NCI-H446 treated with DMSO at 0.1 percent for 48 hours (cell line): ENCODE results near the gene MASP2.
A peak's percentile ranks its signal among the peaks of the same experiment; 100 is the strongest.
"Not testable (repeated sequence)": the region's sequence is repeated elsewhere in the genome, so short reads cannot be mapped to it uniquely, and the experiment has no call there.

ENCODE experiments used
- DNase-seq: peaks from one replicate; lab custom pipeline; 2025; lab: John Stamatoyannopoulos, UW

Gene MASP2

DNA sequence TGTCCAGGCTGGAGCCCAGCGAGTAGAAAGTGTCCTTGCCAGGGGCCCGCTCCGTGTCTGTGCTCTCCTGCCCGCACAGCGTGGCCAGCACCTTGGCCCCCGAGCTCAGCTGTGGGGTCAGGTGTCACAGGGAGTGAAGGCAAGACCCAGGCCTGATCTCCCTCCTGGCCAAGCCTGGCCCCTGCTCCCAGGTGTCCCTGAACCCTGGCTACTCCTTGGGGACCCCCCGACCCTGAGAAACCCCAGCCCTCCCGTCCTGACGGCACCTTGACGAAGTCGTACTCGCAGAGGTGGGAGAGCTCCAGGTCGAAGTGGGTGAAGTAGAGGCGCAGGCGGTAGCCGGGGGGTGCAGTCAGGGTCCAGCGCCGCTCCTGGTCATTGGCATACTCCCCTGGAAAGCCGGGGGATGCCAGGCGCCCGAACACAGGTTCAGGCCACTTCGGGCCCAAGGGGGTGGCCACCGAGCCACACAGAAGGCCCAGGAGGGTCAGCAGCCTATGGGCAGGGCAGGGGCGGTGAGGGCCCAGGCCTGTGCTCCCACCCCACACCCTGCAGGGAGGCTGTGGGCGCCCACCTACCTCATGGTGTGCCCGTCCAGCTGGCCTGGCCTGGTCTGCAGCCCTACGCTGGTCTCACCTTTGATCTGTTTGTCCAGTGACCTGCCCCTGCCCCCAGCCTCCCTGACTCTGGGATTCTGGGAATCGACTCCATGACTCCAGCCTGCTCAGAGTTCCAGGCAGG lies at the start of gene MASP2:
Gene MASP2, minus strand, starts transcription at position 615 of the 741 bp plus-strand sequence. Its CDS starts 32 bp downstream, at position 583.
- DNase-seq = no peak

DNA sequence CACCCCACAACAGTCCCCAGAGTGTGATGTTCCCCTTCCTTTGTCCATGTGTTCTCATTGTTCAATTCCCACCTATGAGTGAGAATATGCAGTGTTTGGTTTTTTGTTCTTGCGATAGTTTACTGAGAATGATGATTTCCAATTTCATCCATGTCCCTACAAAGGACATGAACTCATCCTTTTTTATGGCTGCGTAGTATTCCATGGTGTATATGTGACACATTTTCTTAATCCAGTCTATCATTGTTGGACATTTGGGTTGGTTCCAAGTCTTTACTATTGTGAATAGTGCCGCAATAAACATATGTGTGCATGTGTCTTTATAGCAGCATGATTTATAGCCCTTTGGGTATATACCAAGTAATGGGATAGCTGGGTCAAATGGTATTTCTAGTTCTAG lies 36.7 kb upstream of the MASP2 start:
- DNase-seq = not testable (repeated sequence)

DNA sequence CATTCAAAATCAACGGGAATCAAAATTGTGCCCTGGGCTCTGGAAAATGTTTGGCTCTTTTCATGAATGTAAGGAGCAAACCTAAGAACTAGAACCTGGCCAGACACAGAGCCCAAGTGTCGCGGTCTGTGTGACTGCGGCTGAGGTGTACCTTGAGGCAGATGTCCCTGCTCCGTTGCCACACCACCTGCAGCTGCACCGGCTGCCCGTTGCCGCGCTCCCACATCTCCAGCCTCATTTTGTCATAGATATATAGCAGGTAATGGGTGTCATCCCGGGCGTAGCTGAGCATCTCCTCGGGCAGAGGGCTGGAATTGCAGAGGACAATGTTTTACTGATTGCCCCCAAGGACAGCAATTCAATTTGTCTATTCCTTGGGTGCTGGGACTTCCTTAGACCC lies 33.9 kb upstream of the MASP2 start:
- DNase-seq = no peak

DNA sequence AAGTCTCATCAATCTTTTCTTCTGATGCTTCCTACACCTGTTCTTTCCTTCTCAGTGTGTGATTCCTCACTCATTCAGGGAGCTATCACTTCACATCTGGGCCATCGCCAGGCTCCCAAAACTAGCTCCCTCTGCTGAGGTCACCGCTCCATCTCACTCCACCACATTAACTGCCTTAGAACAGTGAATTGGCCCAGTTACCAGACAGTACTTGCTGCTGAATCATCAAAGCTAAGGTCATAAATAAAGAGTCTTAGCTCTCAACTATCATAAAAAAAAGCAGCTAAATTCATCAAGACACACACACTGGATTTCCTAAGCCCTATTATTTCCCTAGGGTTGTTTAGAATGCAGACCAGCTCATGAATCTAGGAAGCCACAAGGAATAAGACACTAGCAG lies 31.6 kb upstream of the MASP2 start:
- no peak for DNase-seq

DNA sequence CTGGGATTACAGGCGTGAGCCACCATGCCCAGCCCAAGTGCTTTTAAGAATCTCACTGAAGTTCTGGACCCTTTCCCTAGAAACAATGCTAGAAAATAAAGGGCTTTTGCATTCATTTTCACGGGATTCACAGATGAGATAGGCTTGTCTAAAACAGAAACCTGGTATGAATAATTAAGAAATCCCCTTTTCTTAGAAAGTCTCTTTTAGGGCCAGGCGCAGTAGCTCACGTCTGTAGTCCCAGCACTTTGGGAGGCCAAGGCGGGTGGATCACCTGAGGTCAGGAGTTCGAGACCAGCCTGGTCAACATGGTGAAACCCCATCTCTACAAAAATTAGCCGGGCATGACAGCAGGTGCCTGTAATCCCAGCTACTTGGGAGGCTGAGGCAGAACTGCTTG lies 26.4 kb upstream of the MASP2 start:
- DNase-seq = not testable (repeated sequence)

DNA sequence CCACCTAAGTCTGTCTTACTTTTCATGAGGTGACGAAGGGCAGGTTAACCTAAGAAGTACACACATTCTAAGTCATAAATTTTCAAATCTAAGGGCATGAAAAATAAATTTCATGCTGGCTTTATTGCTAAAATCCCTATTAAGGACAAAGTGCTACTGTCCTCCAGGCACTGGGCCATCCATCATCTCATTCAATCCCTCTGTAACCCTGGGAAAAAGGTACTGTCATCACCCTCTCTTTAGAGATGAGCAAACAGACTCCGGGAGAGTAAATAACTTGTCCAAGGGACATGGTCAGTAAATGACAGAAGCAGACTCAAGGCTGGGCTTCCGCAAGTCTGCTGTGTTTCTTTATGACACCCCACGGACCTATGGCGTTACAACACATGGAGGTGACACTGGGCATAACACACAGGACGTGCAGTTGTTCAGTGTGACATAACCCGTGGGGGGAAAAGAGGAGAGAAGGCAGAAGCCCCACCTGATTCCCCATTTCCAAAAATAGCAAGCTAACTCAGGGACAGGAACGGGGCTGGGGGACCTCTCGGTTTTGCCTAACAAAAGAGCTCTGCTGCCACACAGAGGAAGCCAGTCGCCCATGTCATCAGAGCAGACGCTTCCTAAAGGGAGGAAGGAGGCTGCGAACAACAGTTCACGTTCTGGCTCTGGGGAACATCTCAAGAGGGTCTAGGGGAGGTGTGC lies 25.3 kb upstream of the MASP2 start:
- DNase-seq = no peak

DNA sequence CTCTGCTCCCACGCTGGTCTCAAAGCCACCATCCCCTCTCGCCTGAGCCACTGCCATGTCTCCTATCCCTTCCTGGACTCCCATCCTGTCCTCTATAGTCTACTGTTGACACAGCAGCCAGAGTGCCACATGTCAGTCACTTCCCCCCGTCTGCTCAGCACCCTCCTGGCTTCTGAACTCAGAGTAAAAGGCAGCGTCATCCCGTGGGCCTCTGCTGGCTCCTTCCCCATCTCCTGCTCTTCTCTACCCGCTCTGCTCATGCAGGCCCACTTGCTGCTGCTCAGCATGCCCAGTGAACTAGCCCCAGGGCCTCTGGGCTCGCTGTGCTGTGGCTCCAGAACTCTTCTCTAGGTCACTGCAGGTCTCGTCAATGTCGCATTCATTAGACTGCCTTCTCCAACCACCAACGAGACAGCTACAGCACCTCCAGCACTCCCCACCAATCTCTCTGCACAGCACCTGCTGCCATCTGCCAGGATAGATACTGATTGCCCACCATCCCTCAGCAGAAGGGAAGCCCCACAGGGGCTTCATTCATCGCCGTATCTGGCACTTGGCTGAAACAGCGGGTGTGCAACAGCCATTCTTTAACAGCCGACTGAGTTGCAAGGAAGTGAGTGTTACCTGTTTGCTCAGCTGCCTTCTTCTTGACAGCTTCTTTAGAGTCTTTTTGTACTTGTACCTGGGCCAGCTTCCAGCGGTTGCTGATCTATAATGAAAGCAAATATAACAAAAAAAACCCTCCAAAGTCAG lies 24.6 kb upstream of the MASP2 start:
- no peak for DNase-seq

DNA sequence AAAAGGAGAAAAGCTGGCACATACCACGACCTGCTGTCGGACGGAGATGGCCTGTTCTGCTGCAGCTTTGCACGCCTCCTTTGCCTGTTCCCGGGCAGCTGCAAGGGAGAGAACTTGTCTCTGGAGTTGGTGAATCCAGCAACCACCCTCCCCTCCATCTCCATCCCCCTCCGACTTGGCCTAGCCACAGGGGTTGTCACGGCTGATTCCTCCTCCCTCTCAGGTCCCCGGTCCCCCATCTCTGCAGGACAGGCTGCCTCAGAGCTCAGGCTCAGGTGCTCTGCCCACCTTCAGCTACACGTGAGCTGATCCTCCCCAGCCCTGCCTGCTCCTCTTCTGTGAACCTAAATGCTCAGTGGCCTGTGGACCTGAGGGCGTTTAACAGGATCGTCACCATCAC lies 23.8 kb upstream of the MASP2 start:
- no peak for DNase-seq

DNA sequence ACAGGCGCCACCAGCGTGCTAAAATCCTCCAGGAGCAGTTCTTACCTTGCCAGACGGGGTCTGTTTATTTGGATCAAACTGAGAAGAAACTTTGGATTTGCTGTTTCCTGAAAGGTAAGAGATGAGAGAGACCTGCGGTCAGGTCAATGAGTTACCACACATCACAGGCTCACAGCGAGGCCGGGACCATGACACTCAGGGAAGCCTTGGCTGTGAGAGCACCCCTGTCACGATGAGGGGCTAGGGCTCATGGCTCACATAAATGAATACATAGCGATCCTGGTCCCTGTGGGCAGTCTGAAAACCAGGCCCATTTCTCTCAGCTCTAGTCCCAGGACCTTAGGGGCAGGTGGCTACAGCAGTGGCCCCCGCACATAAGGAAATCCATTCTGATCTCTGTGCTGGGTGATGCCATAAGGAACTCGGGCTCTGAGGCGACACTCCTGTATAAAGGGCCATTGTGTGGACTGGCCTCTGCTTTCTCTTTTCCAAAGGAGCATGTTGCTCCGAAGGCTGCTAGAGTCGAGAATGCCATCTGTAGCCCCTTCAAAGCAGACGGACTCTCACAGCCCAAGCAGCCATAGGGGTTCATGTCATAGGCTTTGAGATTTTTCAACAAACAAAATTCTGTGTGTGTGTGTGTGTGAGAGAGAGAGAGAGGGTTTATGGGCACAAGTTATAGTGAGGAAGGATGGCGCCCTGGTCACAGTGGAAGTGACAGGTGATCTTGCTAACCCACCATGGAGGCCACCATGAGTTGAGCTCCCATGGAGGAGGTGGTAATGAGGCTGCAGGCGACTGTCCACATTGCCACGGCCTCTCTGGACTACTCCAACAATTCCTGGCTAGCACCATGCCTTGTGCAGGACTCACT lies 21.8 kb upstream of the MASP2 start:
- no peak for DNase-seq

DNA sequence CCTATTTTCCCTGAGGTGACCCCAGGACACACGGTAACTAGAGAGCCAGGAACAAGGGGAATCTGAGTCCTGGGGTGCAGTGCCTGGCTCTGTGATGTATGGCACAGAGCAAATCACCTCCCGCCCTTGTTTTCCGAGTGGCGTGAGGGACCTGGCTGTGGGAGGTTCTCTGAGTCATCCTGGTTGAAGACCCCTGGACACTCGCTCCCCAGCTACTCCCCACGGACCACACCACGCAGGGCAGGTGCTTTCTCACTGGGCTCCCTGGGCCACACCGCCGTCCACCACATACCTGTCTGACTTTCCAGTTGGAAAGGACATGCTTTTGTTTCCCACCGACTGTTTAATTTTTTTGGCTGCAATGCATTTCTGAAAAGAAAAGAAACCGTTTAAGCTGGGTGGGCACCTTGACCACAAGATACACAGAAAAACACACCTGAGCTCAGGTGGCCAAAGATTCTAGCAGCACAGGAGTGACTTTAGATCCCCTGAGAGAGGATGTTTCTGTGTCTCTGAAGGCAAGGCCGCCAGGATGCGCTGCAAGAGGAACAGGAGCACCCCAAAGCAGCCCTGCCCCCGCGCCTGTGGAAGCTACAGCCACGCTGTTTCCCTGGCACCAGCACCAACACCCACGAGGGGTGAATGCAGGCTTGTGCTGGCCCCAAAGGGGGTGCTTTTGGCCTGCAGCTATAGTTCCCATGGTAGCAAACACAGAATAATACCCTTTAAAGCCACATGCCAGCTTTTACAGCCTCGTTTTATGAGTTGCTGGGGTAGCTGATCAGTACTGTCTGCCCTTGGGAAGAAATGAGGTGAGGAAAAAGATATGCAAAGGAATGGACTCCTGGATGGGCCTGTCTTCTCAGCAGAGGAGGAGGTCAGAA lies 20.9 kb upstream of the MASP2 start:
- DNase-seq = no peak

DNA sequence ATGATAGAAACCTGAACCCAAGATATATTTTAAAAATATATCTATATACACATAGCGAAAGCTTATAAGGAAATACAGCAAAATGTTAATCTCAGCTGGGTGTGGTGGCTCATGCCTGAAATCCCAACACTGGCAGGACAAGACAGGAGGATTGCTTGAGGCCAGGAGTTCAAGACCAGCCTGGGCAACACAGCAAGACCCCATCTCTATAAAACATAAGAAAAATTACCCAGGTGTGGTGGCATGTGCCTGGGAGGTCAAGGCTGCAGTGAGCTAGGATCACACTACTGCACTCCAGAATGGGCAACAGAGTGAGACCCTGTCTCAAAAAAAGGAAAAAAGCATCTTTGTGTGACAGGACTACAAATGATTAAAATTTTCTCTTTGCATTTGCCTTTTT lies 18.8 kb upstream of the MASP2 start:
- no peak for DNase-seq

DNA sequence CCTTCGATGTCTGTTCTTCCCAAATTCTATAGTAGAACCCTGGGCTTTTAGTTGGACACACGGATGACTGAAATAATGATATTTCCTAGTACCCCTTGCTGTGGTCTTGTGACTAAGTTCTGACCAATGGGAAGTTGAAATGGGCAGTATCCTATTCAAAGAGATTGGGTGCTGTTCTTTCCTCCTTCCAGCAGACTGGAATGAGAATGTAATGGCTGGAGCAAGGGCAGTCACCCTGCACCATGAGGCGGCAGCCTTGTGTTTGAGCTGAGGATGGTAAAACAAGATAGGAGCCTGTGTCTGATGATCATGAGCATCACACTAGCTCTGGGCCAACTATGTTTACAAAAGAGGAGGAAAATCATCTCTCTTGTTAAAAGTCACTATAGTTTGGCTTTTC lies 17.9 kb upstream of the MASP2 start:
- no peak for DNase-seq

DNA sequence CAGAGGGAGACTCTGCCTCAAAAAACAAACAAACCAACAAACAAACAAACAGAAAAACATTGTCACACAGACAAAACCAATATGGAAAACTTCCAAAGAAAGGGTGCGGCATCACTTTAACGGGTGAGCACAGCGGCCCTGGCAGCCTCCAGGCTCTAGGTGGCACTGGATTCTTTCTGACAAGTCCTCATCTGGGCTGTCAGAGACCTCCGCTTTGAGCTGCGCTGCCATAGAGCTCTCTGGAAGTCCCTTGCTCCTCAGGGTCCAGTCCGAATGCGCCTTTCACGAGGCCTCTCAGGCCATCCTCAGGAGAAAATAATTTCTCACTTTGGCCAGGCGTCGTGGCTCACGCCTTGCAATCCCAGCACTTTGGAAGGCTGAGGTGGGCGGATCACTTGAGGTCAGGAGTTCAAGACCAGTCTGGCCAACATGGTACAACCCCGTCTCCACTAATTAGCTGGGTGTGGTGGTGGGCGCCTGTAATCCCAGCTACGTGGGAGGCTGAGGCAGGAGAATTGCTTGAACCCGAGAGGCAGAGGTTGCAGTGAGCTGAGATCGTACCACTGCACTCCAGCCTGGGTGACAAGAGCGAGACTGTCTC lies 17.0 kb upstream of the MASP2 start:
- not testable (repeated sequence) for DNase-seq

DNA sequence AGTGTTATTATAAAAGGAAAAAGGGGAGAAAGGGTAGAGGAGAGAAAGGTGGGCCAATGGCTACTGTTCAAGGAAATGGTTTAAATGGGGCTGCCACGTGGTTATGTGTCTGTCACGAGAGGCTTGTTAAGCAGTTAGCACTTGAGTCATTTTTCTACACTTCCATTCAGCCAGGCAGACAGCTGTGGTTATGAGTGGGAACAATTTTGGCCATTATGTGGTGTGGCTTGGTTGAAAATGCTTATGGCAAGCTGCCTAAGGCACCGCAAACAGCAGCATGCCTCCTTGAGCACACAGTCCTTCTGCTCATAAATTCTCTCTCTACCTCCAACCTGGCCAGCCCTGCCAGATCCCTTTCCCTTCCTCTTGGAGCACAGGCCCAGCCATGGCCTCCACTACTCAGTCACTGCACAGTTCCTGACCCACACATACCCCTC lies 15.9 kb upstream of the MASP2 start:
- peak; percentile 11 for DNase-seq

DNA sequence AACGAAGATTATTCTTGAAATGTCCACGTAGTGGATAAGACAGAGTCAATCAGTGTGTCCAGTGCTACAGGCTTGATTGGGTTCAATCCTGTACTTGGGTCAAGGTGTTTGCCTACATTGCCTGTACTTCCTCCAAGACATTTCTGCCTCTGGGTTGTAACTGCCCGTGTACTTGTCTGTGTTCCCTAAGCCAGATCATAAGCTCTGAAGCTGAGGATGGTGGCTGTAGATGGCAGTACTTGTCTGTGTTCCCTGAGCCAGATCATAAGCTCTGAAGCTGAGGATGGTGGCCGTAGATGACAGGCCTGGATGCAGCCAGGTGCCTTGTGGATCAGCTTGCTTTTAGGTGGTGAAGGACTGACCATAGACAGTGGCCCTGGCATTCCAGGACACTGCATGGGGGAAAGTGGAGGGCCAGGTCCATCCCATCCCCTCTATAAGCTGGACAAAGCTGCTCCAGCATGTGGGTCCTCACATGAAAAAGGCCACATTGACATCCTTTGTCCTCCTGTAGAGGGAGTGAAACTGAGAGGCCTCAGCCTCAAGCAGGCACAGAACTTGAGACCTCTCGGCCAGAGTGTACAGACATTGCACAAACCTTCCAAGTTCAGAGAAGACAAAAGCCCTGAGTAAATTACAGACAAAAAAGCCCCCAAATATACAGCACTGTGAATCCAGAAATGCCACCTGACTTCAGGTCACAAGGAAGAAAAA lies 14.8 kb upstream of the MASP2 start:
- DNase-seq = no peak

DNA sequence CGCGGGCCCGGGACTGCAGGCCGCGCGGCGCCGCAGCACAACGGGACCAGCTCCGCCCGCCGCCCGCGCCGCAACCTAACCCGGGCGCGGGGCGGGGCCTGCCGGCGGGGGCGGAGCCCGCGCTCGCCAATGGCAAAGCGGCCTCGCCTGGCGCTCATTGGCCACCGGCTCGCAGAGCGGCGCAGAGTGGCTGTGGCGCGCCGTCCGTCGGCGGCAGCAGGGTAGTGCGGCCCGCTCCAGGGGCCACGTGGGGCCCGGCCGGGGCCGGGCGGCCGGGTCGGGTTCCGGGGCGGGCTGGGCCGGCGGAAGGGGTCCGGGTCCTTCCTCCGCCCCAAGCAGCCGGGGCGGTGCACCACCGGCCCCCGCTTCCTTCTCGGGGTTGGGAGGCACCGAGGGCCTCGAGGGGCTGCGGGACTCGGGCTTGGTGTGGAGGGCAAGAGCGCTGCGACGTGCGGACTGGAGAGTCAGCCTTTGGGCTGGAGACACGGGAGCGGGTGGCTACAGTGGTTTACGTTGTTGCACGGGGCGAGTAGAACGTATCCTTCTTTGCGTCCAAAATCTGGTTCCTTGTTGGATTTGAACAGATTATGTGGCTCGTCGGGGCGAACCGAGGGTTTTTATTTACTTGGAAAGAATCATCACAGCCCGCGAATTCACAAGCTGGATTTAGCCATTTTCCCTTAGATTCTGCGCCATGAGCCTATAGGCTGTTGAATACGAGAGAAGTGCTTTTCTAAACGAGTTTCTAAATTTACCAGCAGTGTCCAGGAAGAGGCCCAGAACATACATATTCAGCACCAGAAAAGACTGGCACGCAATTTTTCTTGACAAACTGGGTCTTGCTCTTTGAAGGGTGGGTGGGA lies 13.2 kb upstream of the MASP2 start, which contains the start of gene SRM:
Gene SRM, minus strand, starts transcription at position 51 of the 863 bp plus-strand sequence. CDS start 75 bp downstream, outside the sequence.
- DNase-seq = peak; percentile 85

DNA sequence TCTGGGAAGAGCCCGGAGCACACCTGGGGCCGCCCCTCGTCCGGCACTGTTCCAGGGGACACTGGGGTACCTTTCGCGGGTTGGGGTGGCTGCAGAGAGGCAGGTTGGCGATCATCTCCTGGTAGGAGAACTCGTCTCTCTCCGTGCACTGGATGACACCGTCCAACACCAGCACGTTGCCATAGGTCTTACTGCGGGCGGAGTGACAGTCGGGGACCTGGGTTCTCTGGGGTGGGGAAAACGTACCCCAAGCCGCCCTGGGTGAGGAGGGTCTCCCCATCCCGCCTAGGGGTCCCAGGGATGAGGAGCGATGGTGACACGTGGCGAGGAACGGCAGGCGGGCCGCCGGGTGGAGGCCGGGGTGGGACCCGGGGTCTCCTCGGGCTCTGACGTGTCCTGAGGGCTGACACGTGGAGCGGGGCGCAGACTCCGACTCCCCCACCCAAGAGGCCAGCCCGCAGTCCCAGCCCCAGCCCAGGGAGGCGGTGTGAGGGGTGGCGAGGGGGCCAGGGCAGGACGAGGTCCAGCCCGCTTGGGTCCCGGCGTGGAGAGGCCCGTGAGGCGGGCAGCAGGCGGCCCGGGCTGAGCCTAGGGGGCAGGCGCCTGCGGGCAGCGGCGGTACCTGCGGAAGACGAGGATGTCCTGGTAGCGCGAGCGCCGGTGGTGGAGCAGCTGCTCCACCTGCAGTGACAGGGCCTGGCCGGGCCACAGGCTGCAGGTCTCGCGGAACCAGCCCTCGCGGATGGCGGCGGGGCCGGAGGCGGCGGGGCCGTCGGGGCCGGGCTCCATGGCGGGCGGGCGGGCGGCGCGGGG lies 12.3 kb upstream of the MASP2 start:
- DNase-seq = no peak
